EL (cell line): ENCODE results near the gene GGACT.
"Not testable (repeated sequence)": the region's sequence is repeated elsewhere in the genome, so short reads cannot be mapped to it uniquely, and the experiment has no call there.

Source experiments
- DNase-seq: peaks from one replicate; pipeline ENCODE4 v3.0.0-alpha.2; 2016

Gene GGACT

DNA sequence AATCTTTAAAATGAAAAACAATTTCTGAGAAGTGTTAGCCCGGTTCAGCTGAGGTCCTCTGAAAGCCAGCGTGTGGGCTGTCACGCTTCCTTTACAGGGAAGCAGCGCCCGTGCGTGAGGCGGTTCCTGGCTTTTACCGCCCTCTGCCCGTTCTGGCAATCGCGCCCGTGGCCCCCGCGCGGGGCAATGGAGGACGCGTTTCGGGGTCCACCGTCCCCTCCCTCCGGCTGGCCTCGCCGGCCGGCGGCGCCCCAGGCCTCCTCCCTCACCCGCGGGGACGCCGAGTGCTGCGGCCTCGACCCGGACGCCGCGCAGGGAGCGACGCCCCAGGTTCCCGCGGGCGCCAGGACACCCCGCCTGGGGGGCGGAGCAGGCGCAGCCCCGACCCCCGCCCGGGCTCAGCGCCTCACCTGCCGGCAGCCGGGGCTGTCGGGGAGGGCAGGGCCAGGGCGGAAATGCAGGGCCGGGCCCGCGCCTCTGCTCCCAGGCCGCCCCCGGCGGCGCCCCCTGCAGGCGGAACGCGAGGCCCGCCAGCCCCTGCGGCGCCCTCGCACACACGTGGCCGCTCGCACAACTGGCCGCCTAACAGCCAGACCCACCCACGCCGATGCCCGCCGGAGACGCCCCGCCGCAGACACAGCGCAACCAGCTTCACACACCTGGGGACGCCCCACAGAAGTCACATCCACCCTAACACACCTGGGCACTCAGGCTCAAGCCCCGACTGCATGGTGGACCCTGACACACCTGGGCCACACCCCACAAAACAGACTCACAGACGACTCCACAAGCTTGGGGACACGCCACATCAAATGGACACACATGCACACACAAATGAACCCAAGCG lies at the start of gene GGACT:
Gene GGACT (minus strand): TSS at position 459 of the 847 bp plus-strand sequence. CDS start 56,198 bp downstream, outside the sequence.
- DNase-seq = peak; percentile 54

DNA sequence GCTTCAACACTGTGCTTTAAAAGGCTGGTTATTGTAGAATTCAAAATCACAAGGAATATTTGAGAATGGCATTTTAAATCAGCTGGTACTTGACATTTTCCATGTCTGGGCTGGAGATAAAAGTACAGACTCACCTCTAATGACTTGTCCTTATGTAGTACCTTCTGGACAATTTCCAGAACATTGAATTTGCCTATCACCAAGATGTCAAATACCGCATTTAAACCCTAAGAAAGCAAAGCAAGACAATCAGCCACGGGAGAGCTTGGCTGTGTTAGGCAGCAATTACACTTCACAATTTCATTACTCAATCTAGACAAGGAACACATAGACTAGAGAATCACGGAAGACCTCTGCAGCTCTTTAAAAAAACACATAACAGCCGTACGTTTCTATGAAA lies 49.2 kb upstream of the GGACT start:
- no peak for DNase-seq

DNA sequence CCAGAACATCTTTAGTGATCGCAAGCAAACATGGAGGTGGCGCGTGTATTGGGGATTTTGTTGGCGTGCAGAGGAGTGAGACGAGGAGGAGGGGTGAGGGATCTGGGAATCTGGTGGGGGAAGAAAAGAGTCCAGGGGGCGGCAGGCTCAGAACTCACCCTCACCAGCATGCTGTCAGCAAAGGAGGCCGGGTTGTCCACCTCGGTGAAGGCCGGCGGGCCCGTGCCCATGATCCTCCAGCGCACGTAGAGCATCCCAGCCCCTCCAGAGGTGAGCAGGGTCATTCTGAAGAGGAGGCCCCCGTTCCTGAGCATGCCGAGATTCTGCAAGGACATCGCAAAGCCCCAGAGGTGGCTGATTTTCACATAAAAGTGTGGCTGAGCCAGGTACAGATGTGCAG lies 48.8 kb upstream of the GGACT start:
- no peak for DNase-seq

DNA sequence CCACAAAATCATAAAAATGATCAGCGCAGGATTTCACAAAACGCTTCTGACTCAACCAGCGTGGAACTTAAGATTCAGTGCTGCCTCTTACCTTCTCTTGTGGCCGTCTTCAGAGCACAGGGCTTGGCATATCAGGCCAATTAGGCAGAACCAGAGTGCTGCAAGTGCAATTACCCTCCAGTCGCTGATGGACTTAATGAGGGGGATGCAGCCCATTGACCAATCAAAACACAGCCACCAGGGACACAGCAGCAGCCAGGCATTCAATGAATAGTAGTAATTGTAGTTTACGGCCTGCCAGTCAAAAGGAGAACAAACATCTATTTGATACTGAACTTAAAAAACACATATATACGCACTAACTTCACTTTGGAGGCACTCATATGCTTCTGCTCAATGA lies 47.9 kb upstream of the GGACT start:
- DNase-seq = no peak

DNA sequence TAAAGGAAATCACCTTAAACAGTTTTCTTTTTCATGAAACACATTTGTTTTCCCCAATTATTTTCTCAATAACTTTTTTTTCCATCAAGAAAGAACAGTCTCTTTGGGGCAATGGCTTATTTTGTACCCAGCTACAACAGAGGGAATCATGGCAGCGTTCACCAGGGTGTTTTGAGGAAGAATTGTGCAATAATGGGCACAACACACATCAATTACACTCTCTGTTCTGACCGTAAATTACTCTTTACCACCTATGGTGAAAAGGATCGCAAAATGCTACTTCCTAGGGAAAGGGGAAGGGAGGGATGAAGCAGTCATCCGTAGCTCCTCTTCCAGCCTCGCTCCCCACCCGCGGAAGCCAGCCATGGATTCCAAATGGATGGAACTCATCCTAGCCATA lies 47.4 kb upstream of the GGACT start:
- no peak for DNase-seq

GRCh38 chr13:100634696-100635095 lies 46.1 kb upstream of the GGACT start:
- DNase-seq = no peak

- DNase-seq = peak; percentile 67
Observed at GRCh38 chr13:100633461-100633860, 44.9 kb upstream of the GGACT start.

DNA sequence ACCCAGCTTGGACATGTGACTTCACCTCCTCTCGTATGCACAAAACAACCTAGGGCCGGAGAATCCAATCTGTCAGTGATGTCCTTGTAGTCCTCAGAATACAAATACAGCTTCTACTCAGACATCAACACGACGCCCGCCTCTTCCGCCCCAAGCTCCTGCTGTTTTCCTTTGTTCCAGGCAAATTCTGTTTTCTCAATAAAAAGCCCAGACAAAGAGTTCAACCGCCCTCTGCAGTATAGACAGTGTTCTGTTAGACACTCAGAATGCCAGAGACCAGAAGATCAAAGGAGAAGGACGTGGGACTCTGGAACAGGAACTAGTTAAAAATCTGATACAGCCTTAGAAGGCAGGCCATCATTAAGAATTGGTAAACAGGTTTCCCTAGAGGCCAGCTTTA lies 42.0 kb upstream of the GGACT start:
- DNase-seq = no peak

- DNase-seq = no peak
Observed at GRCh38 chr13:100627120-100627519, 38.5 kb upstream of the GGACT start.

DNA sequence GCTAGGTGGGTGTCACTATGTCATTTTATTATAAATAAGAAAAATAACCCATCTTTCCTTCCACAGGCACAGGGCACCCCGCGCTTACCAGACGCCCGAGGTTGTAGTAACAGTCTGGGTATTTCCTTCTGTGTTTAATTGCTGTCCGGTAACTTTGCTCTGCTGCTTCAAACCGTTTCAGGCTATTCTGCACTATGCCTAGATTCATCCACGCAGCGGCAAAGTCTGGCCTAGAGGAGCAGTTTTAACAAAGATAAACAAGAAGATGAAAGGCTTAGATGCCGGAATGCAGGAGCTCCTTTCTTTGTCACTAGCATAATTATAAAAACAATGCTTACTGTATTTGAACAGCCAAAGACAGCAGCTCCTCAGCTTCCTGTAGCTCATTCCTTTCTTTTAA lies 36.9 kb upstream of the GGACT start:
- no peak for DNase-seq

- no peak for DNase-seq
Observed at GRCh38 chr13:100620792-100621191, 32.2 kb upstream of the GGACT start.

GRCh38 chr13:100619940-100620339 lies 31.4 kb upstream of the GGACT start:
- no peak for DNase-seq

- DNase-seq = not testable (repeated sequence)
Observed at GRCh38 chr13:100618897-100619296, 30.3 kb upstream of the GGACT start.

DNA sequence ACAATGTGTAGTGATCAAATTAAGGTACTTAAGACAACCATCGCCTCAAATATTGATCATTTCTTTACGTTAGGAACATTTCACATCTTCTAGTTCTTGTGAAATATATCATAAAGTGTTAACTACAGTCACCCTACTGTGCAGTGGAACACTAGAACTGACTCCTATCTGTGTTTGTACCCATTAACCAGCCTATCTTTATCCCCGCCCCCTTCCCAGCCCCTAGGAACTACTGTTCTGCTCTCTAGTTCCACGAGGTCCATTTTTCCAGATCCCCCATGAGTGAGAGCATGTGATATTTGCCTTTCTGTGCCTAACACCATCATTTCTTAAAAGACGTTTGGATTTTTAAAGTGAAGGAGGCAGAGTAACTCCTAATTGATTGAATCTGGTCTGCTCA lies 24.4 kb upstream of the GGACT start:
- DNase-seq = no peak

DNA sequence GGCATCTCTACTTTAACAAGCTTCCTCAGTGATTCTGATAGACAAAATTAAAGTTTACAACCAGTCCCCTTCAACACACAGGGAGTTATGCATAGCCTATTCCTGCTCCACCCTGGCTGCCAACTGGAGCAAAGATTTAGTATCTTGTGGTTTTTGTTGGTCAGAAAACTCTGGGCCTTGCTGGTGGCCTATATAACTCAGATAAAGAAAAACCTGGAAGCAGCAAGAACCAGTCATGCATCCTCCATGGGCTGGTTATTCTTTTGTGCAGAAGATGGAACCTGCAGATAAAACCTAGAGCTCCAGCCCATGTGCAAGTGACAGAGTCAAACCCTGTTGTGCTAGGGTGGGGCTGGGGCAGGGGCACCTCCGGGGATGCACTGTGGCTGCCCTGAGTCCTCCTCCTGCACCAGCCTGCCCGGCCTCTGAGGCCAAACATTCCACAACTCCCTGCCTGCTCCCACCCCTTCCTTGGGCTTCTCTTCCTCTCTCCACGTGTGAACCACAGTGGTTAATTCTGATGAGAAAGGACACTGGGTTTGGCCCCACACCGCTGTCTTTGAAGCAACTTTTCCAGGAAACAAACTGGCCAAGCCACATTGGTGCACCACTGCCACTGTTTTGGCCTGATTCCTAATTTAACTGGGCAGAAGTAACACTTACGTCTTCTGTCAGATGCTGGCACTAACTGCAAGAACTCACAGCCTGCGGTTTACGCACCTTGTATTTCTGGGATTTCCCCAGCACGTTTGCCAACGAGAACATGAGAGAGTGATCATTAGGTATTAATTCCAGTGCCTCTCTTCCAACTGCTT lies 23.3 kb upstream of the GGACT start:
- no peak for DNase-seq

DNA sequence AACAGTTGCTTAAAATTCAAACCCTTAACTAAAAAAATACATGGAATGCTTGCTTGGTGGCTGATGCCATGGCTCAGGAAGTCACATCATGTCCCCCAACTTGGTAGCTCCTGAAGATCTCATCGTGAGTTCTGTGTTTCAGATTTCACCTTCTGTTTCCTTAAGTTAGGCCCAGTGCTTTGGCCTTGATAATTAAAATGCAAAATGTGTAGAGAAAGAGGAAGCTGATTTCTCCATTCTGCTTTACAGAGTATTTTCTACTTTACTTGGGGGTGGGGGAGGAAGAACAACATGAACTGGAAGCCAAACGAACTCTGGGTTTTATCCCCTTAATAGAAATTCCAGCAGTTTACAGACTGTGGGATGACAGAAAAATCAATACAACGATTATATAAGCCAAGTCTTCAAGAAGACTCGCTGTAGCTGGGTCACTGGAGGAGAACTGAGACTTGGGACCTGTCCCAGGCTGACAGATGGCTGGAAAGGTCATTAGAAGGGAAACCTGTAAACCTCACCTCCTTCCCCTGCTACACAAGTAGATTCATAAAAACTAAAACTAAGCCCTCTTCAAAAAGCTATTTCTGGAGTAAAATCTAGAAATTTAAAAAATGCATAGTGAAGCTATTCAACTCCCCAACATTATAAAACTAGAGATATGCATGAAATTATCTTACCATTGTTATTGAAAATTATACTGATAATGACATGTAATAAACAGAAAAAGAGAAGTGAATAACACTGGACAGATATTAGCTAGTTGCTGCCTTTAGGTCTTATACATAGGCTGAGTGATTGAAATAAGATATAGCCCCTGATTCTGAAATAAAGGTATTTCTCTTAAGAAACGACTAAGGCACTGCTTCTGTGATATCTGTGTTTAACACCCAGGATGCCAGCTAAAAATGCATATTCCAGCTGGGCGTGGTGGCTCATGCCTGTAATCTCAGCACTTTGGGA lies 22.1 kb upstream of the GGACT start:
- DNase-seq = no peak

GRCh38 chr13:100608906-100609305 lies 20.3 kb upstream of the GGACT start:
- DNase-seq = no peak

GRCh38 chr13:100608489-100608888 lies 19.9 kb upstream of the GGACT start:
- DNase-seq = no peak

DNA sequence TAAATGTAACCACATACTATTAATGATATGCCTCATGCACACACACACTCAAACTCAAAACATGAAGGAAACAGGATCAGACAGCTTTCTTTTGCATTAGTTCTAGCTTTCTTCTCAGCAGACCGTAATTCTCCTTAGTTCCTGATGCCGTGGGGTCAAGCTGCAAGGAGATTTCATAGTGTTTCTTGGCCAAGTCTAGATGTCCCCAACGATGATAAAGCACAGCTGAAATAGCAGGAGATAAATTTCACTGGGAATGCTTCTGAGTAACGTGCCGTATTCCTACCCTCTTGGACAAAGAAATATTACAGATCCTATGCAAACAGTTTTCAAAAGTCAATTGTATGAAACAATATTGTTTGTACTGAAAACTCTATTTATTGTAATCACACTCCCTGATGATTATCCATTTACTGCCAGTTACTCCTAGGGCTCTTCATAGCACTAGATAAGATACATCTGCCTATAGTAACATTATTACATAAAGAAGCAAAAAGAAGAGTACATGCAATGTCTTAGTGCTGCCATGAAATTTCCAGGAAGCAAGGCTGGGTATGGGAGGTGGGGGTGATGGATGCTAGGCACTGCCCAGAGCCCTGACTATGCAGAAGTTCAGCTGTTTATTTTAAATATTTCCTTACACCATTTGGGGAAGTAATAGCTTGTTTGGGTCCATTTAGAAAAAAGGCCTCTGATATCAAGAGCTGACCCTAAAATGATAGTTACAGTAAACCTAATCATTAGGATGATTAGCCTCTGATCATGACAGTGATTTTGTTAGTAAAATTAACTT lies 16.5 kb upstream of the GGACT start:
- no peak for DNase-seq

GRCh38 chr13:100602493-100603111 lies 14.0 kb upstream of the GGACT start:
- DNase-seq = no peak

DNA sequence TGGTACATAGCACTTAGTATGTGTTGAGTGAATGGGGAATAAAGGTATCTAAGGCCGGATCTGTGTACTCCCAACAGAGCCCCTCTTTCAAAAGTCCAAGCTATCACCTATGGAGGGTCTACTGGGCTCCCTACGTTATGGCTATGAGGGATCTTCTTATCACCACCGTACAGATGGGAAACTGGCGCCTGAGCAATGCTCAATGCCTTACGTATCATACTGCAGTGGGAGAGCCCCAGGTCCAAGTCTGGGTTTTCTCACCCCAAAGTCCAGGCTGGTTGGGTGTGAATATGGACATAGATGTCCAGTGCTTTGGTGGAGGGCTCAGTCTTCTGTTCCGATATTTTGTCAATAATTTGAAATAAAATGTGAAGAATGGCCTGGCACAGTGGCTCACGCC lies 13.1 kb upstream of the GGACT start:
- no peak for DNase-seq

- no peak for DNase-seq
Observed at GRCh38 chr13:100600915-100601314, 12.3 kb upstream of the GGACT start.
